SHP77 treated with DMSO at 0.1 percent for 48 hours (cell line): ENCODE results near the gene SP7.
"Not testable (repeated sequence)": the region's sequence is repeated elsewhere in the genome, so short reads cannot be mapped to it uniquely, and the experiment has no call there.

Source experiments
- DNase-seq: peaks from one replicate; lab custom pipeline; 2025; lab: John Stamatoyannopoulos, UW

Gene SP7

GRCh38 chr12:53346491-53346890 is 10.3 kb upstream of the SP7 start:
- DNase-seq = no peak

DNA sequence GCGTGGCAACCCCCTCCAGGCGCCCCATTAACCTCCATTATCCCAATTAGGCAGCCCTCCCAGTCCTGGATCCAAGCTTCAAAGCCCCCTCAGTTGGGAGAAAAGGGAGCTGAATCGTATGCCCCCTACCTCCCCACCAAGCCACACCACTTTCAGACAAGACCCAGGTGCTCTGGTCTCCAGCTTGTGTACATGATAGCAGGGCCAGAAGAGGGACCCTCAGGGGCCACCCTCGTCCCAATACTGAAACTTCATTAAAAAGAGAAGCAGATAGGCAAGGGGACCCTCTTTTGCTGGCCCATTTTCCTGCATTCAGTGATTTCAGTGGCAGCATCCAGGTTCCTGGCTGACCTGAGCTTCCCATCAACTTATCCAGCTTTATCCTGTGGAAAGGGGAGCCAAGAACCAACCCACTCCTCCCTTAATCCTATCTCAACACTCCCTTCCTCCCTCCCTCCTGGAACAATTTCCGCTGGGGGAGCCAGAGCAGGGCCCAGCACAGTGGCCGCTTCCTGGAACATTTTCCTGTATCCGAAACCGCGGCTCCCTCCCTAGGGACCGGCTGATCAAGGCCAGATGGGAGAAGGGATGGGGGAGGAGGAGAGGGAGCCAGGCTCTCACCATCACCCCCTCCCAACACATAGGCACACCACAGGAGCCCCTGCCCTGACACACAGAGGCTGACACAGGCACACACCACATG is 9.5 kb upstream of the SP7 start:
- DNase-seq = no peak

DNA sequence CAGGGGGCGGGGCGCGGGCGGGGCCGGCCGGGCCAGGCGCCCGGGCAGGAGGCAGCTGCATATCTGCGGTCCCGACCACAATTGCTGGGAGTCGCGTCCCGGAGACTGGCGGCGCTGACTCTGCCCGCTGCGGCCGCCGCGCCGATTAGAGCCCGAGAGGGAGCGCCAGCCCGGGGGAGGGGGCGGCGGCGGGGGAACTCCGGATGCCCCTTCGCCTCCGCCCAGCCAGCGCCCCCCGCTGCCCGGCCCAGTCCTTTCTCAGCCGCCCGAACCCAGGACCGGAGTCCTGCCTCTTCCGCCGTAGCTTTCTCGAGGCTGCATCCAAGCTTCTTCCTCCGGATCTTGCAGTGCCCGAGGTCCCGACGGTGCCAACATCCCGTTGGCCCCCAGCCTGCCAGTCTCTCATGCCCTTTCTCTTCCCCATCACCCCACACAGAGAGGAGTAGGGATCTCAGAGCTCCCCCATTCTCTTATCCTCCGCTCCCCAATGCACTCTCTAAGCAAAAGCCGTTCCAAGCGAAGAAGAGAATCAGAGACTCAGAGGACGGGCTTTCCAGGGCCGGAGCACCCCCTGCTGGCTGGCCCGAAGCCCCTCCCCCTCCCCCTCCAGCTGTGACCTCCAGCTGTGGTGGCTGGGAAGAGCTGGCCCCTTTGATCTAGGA is 8.8 kb upstream of the SP7 start:
- DNase-seq = peak; percentile 31

DNA sequence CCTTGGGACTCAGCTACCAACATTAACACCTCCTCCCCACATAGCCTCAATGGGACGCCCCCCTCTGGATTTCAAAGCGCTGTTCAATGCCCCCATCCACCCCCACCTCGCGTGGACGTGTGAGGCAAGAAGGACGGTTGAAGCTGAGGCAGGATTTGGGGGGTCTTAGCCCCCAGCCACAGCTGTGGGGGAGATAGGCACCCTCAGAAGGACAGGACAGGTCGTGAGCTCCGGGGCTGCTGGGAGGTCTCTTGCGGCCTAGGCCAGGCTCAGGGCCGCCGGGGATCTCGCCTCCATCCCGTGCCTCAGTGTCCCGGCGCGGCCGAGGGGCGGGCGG is 8.3 kb upstream of the SP7 start:
- no peak for DNase-seq

- no peak for DNase-seq
These were observed 7.8 kb upstream of the SP7 start for GRCh38 chr12:53343969-53344368.

GRCh38 chr12:53343449-53343848 is 7.3 kb upstream of the SP7 start:
- DNase-seq = no peak

GRCh38 chr12:53340398-53340797 is 4.2 kb upstream of the SP7 start:
- no peak for DNase-seq

- DNase-seq = no peak
These were observed 2.8 kb upstream of the SP7 start for GRCh38 chr12:53338916-53339315.

DNA sequence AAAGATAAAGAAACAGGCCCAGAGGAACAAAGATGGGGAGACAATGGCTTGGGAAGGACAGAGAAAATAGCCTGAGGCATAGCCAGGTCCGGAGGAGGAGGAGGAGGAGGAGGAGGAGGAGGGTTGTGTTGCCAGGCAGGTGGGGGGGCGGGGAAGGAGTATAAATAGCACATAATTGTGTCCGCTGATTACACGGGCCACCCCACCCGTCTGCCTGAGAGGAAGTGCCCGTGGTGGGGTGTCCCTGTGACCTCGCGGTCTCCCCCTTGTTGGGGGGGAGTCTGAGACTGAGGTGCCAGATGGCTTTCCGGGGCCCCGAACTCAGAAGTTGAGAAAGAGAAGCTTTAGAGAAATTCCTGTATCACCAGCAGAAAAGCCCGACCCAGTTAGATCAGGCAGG is 1.9 kb upstream of the SP7 start:
- no peak for DNase-seq

DNA sequence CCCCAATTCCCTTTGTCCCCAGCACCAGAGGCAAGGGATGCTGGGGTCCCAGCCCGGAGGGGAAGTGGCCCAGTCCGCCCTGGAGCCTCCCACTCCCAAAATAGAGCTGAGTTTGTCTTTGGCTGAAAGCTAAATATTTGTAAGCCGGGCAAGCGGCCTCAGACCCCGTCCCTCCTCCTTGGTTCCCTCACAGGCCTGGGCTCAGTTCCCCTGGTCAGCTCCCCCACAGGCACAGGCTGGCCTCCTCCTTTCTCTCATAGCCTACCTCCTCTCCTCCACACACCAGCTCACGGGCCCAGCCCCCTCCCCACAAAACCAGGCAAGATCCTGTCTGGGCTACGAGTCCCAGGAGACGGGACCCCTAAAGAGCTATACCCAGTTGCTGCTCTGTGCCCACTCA is 1.3 kb downstream of the SP7 start:
- no peak for DNase-seq

DNA sequence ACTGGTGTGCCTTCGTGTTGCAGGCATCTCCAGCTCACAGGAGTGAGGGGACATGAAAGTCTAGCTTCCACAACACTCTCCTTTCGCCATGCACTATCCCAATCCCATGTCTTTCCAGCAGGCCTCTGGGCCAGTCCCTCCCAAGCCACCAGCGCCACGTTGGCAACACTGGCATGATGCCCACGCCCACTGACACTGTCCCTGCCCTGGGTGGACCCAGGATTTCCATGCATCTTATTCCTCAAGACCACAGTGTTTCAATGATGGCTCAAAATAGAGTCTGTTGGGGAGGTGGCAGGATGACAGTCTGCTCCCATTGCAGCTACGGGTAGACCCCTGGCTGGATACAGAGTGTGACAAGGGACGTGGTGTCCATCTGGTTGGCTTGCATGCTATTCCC is 2.3 kb downstream of the SP7 start:
- DNase-seq = no peak

DNA sequence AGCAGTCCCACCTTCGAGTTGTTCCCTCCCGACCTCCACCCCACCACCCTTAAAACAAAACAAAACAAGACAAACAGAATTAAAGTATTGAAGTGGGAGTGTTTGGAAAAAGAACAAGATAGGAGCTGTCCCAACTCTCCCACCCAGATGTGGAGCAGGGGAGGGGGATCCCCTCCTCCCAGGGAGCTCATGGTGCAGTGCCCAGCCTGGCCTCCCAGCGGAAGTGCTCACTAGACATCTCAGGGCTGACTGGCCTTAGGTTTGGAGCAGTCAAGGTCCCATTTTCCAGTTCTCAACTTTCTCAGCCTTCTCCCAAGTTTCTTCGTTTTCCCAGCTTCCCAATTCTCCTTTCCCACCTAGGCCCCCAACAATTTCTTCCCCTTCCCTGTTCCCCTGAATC is 2.9 kb downstream of the SP7 start:
- DNase-seq = no peak

DNA sequence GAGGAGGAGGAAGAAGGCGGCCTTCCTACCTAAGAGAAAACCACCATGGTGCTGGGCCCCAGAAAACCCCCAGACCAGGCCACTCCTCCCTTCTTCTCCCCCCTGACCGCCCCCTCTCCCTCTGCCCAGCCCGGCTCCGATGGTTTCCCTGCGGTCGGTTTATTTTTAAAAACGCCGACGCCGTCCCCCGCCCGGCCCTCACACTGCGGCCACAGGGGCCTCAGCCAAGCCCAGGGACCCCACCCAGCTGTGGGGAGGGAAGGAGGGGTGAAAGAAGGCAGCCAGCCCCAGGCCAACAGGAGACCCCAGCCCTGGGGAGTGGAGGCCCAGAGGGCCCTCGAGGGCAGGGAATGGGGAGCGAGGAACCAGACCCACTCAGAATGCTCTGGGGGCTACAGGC is 3.4 kb downstream of the SP7 start:
- no peak for DNase-seq

DNA sequence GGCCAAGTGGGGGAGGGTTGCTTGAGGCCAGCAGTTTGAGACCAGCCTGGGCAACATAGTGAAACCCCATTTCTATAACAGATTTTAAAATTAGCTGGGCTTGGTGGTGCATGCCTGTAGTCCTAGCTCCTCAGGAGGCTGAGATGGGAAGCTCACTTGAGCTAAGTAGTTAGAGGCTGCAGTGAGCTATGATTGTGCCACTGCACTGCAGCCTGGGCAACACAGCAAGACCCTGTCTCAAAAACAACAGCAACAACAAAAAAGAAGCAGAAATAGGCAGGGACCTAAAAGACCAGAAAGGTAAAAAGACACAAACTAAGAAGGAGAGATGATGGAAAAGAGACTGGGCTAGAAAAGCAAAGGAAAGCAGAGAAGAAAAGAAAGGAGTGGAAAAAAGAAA is 3.8 kb downstream of the SP7 start:
- DNase-seq = not testable (repeated sequence)

- DNase-seq = no peak
These were observed 5.5 kb downstream of the SP7 start for GRCh38 chr12:53330671-53331070.

- no peak for DNase-seq
These were observed 8.1 kb downstream of the SP7 start for GRCh38 chr12:53328043-53328435.

GRCh38 chr12:53327435-53328042 is 8.6 kb downstream of the SP7 start:
- no peak for DNase-seq

DNA sequence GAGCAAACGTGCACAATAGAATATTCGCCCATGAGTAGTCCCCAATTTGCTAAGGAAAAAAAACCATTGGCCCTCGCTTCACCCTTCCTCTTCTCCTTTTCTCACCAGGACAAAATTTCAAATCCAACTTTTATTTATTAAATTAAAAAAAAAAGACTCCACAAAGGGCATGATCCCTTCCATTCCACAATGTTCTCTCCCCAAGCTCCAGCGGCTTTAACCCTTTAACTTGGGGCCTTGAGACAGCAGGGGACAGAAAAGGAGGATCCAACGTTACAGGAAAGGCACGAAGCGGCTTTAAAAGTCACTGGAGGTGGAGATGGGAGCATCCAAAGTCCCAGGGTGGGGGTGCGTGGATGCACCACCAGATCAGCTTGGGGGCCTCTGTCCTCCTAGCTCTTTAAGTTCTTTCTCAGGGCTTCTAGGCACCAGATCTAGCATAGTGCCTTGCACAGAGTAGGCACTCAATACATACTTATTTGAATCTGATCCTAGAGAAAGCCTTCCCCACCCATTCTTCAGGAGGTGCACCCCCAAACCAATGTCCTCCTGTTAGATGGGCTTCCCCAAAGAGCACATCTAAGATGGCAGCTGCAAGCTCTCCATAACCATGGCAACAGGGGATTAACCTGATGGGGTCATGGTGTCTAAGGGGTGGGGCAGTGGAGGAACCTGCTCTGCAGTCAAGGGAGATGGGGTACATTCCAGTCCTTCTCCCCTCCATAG is 9.5 kb downstream of the SP7 start:
- no peak for DNase-seq

- DNase-seq = no peak
These were observed 10.6 kb downstream of the SP7 start for GRCh38 chr12:53325511-53326061.

- peak; percentile 61 for DNase-seq
These were observed 11.2 kb downstream of the SP7 start for GRCh38 chr12:53324779-53325510.

DNA sequence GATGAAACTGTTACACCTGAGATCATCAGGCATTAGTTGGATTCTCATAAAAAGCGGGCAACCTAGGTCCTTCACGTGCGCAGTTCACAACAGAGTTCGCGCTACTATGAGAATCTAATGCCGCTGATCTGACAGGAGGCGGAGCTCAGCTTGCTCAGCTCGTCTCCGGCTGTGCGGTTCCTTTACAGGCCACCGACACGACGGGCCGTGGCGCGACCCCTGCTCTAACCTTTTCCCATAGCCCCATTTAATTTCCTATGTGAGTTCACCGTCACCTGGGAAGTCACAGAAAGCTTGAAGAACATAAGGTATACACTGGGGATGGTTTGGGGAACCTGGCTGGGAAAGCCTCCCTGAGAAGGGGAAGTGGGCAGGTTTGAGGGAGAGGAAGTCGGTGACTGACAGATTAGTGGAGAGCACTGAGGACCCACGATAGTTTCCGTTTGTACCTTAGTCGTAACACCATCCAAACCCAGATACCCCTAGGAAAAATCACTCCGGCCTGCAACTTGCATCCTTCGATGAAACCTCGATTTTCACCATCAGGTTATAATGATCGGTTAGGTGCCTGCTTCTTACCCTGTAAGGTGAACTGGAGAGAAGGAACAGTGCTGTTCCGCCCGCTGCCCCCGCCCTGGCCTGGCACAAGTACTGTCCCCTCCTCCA is 11.9 kb downstream of the SP7 start:
- no peak for DNase-seq
